GM23338 (cell line): ENCODE results near the gene ZNF490. TPM values are rescaled to one million over a fixed set of nuclear protein-coding genes. Genes with fewer than 3 reads are reported as not detected.

Source experiments
- ATAC-seq: fragments of 200-7000 bp; cut with Tn5 transposase; 3 replicates; pipeline ENCODE4 v1.9.1; 2020
- DNase-seq: peaks from one replicate; pipeline ENCODE4 v3.0.0-alpha.2; 2015; ENCODE audit warnings: low spot score
- H2AFZ ChIP-seq: fragments of 200-600 bp; sonication (generic); 2 replicates; pipeline ENCODE4 v1.8.0; 2016; ENCODE audit warnings: antibody characterized with exemption, mild to moderate bottlenecking, moderate library complexity
- H3F3A ChIP-seq: fragments of 200-600 bp; sonication (generic); replicated peaks from 2 replicates; pipeline ENCODE4 v1.8.0; 2017; ENCODE audit warnings: antibody characterized with exemption, mixed run types, low read depth
- H3K27ac ChIP-seq: fragments of 200-600 bp; sonication (generic); 2 replicates; pipeline ENCODE4 v1.6.1; 2016; ENCODE audit warnings: low read depth
- H3K27me3 ChIP-seq: fragments of 200-600 bp; sonication (generic); 2 replicates; pipeline ENCODE4 v1.8.0; 2016; ENCODE audit warnings: mild to moderate bottlenecking, mixed run types, moderate library complexity; ENCODE audit not compliant: insufficient read depth
- H3K36me3 ChIP-seq: fragments of 200-600 bp; sonication (generic); 2 replicates; pipeline ENCODE4 v1.8.0; 2016; ENCODE audit warnings: mild to moderate bottlenecking; ENCODE audit not compliant: insufficient read depth
- H3K4me1 ChIP-seq: fragments of 200-600 bp; sonication (generic); 2 replicates; pipeline ENCODE4 v1.8.0; 2016; ENCODE audit warnings: mild to moderate bottlenecking, moderate library complexity; ENCODE audit not compliant: insufficient read depth
- H3K4me2 ChIP-seq: fragments of 200-600 bp; sonication (generic); 2 replicates; pipeline ENCODE4 v1.7.1; 2017; ENCODE audit warnings: mixed run types
- H3K4me3 ChIP-seq: fragments of 200-600 bp; sonication (generic); 2 replicates; pipeline ENCODE4 v1.6.1; 2016; ENCODE audit warnings: mixed run types
- H3K79me2 ChIP-seq: fragments of 200-600 bp; sonication (generic); replicated peaks from 2 replicates; pipeline ENCODE4 v1.8.0; 2017; ENCODE audit warnings: mild to moderate bottlenecking; ENCODE audit not compliant: insufficient read depth
- H3K9me2 ChIP-seq: fragments of 200-600 bp; sonication (generic); 2 replicates; pipeline ENCODE4 v1.8.0; 2017; ENCODE audit not compliant: insufficient read depth
- H4K20me1 ChIP-seq: fragments of 200-600 bp; sonication (generic); replicated peaks from 2 replicates; pipeline ENCODE4 v1.8.0; 2017; ENCODE audit warnings: mild to moderate bottlenecking; ENCODE audit not compliant: insufficient read depth
- H3K27ac Mint-ChIP-seq: 2 replicates; pipeline ENCODE4 v1.8.0; 2020; ENCODE audit warnings: inconsistent platforms, mild to moderate bottlenecking, moderate library complexity, mixed read lengths
- H3K27me3 Mint-ChIP-seq: 3 replicates; pipeline ENCODE4 v1.8.0; 2022; ENCODE audit warnings: low read depth, mild to moderate bottlenecking, moderate library complexity, mixed read lengths, inconsistent platforms; ENCODE audit not compliant: insufficient read depth, poor library complexity
- H3K36me3 Mint-ChIP-seq: 3 replicates; pipeline ENCODE4 v1.8.0; 2021; ENCODE audit warnings: low read depth, mild to moderate bottlenecking, inconsistent platforms, moderate library complexity, mixed read lengths
- H3K4me1 Mint-ChIP-seq: 3 replicates; pipeline ENCODE4 v1.8.0; 2020; ENCODE audit warnings: mild to moderate bottlenecking, inconsistent platforms, mixed read lengths
- H3K4me3 Mint-ChIP-seq: 3 replicates; pipeline ENCODE4 v1.8.0; 2021; ENCODE audit warnings: moderate library complexity, mild to moderate bottlenecking, inconsistent platforms, mixed read lengths
- H3K9me3 Mint-ChIP-seq: 3 replicates; pipeline ENCODE4 v1.8.0; 2020; ENCODE audit warnings: moderate library complexity, mild to moderate bottlenecking, inconsistent platforms, mixed read lengths
- CREB1 ChIP-seq: fragments of 250-450 bp; sonication (Bioruptor Pico); IDR thresholded peaks from 2 replicates; pipeline ENCODE4 v1.5.0; 2020; ENCODE audit warnings: low read depth, mild to moderate bottlenecking, moderate library complexity
- ETS1 ChIP-seq: IDR thresholded peaks from 2 replicates; pipeline ENCODE4 v1.6.1; 2016; ENCODE audit warnings: antibody characterized with exemption
- EZH2 ChIP-seq: fragments of 200-600 bp; sonication (generic); IDR thresholded peaks from one replicate; pipeline ENCODE4 v1.8.0; 2017; ENCODE audit warnings: antibody characterized with exemption, mild to moderate bottlenecking, low read depth; ENCODE audit not compliant: unreplicated experiment
- EZH2phosphoT487 ChIP-seq: fragments of 200-600 bp; sonication (generic); IDR thresholded peaks from one replicate; pipeline ENCODE4 v1.8.1; 2018; ENCODE audit warnings: antibody characterized with exemption; ENCODE audit not compliant: unreplicated experiment
- NANOG ChIP-seq: IDR thresholded peaks from 2 replicates; pipeline ENCODE4 v1.6.1; 2016; ENCODE audit warnings: antibody characterized with exemption, borderline replicate concordance
- POLR2AphosphoS5 ChIP-seq: IDR thresholded peaks from 2 replicates; pipeline ENCODE4 v1.6.1; 2016; ENCODE audit warnings: antibody characterized with exemption, low read depth
- REST ChIP-seq: IDR thresholded peaks from one replicate; pipeline ENCODE4 v1.6.1; 2018; ENCODE audit warnings: antibody characterized with exemption; ENCODE audit not compliant: unreplicated experiment
- STAT1 ChIP-seq: IDR thresholded peaks from one replicate; pipeline ENCODE4 v1.6.1; 2016; ENCODE audit warnings: antibody characterized with exemption; ENCODE audit not compliant: unreplicated experiment
- ZNF331 ChIP-seq: fragments of 250-450 bp; sonication (Bioruptor Pico); IDR thresholded peaks from 2 replicates; pipeline ENCODE4 v1.5.0; 2020; ENCODE audit warnings: low read depth, mild to moderate bottlenecking, moderate library complexity
- ZNF462 ChIP-seq: fragments of 250-450 bp; sonication (Bioruptor Pico); IDR thresholded peaks from 2 replicates; pipeline ENCODE4 v1.5.0; 2020; ENCODE audit warnings: mild to moderate bottlenecking, moderate library complexity
- polyA plus RNA-seq: library from polyadenylated mRNA; unstranded; fragments of >200 nt; fragmentation: Nextera tagmentation; extraction: Ambion mirVana; gene quantifications from 2 replicates; pipeline ENCODE4 v1.2.1, GENCODE V29; 2016
- total RNA-seq: library from RNA; depleted of rRNA; stranded (reverse); fragments of >200 nt; shearing (Covaris generic); gene quantifications from 2 replicates; pipeline ENCODE4 v1.2.3, GENCODE V29; 2014

ZNF490 gene
- total and polyA plus RNA-seq, 2 experiments from 2014 or later: 1.4 to 7.3 TPM

DNA sequence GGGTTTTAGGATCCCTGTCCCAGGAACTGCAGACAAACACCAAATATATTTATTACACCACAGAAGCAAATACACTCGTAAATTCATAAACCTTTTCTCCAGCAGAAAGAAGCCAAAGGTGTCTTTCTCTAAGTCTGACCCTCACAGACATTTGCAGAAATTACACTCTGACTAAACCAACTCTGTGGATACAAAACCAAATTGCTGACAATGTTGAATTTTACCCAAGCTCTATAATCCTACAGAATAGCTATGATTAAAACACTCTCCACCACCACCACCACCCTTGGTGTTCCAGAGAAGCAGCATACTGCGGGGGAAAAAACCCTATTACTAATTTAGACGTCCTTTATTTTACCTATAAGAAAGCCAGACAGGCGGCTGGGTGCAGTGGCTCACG, 64.5 kb downstream of the ZNF490 start (continued):
- TF ChIP-seq CREB1 (CRISPR knock-in tag) (no peak), EZH2phosphoT487 (no peak), STAT1 (no peak), EZH2 (no peak), NANOG (no peak)

GRCh38 chr19:12545267-12545666, 65.3 kb downstream of the ZNF490 start:
- Histone ChIP-seq H3F3A (peaks cover under 1% of the 10 kb centered on the region; the same call in 1 of the 2 replicates), H3K4me2 (no peak overlapping the region), H3K27me3 (no peaks in the 10 kb centered on the region), H3K4me3 (no peak overlapping the region), H3K27ac (no peak overlapping the region), H3K79me2 (peaks cover 84% of the 10 kb centered on the region), H4K20me1 (peaks cover 3% of the 10 kb centered on the region), H3K4me1 (peaks cover 4% of the 10 kb centered on the region), H2AFZ (no peak overlapping the region), H3K36me3 (no peaks in the 10 kb centered on the region), H3K9me2 (no peaks in the 10 kb centered on the region)
- peaks cover 67% of the 10 kb centered on the region for H3K36me3 Mint-ChIP-seq
- H3K4me1 Mint-ChIP-seq: peaks cover 9% of the 10 kb centered on the region
- TF ChIP-seq EZH2phosphoT487 (no peak), STAT1 (no peak), EZH2 (no peak), NANOG (no peak), ETS1 (no peak), REST (no peak), ZNF331 (CRISPR knock-in tag) (no peak), ZNF462 (CRISPR knock-in tag) (no peak), POLR2AphosphoS5 (no peak), CREB1 (CRISPR knock-in tag) (no peak)
- peaks cover 2% of the 10 kb centered on the region for H3K27me3 Mint-ChIP-seq
- ATAC-seq: no peak
- DNase-seq: no peak
- H3K4me3 Mint-ChIP-seq: no peak overlapping the region
- H3K9me3 Mint-ChIP-seq: peaks cover 40% of the 10 kb centered on the region
- no peak overlapping the region for H3K27ac Mint-ChIP-seq
